Lung microvascular endothelial cell (primary cell): ENCODE results near the gene STRN3. TPM values are rescaled to one million over a fixed set of nuclear protein-coding genes. Genes with fewer than 3 reads are reported as not detected.
"Not testable (repeated sequence)": the region's sequence is repeated elsewhere in the genome, so short reads cannot be mapped to it uniquely, and the experiment has no call there.

Experiments
- DNase-seq, 2 donors: peaks; one replicate each; pipeline versions ENCODE4 v3.0.0 to v3.0.0-alpha.2; 2010; ENCODE audit warnings: low read depth in 2 of 2
- total RNA-seq: library from RNA; depleted of rRNA; stranded (reverse); fragments of >200 nt; gene quantifications from 2 replicates; pipeline ENCODE4 v1.2.1, GENCODE V29; 2014

STRN3 gene
- total RNA-seq, 1 donor from 2014 or later: 50.2 TPM

DNA sequence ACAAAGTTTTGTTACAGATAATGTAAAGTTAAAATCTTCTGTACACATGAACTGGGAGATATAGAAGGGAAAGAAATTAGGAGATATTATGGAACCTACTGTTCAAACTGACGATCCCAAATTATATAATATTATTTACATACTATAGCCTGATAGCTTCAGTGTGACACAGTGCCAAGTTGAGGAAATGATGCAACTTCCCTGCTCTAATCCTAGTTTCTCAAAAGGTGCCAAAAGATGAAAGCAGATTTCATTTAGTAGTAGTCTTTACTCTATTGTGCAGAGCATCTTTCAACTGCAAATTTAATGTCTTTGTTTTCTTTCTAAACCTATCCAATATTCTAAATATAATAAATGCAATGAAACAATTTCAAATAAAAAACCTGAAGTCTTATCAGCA, 104.9 kb downstream of the STRN3 start:
- DNase-seq: peak; percentile 40 to 65

DNA sequence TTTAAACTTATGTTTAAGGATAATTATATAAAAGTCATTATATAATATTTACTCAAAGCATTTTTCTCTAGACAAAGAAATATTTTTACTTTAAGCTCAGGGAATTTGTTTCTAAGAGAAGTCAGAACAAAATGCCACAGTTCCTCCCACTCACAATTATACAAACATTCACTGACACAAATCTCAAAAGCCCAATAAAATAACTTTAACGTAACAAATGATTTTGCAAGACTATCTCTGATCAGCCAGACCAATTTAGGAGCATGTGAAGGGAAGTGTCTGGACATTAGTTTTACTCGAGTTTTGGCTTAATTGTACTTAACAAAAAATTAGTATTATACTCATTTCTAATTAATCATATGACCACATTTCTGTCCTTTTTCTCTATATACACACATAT, 110.6 kb downstream of the STRN3 start:
- no peak for DNase-seq

DNA sequence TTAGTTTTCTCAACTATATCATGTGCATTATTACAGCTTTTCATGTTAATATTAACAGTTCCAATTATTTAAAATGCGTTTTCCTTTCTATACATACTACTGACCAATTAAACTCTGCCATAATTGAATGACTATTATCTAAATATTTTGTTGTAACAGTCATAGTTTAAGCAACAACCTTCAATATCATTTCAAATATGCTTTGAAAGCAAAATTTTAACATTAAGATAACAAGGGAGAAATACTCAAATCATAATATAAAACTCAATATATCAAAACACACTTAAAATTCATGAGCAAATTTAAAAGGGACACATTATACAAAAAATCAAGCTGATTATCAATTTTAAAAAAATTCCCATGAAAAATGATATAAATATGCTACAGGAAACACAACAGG, 111.4 kb downstream of the STRN3 start:
- DNase-seq: no peak

DNA sequence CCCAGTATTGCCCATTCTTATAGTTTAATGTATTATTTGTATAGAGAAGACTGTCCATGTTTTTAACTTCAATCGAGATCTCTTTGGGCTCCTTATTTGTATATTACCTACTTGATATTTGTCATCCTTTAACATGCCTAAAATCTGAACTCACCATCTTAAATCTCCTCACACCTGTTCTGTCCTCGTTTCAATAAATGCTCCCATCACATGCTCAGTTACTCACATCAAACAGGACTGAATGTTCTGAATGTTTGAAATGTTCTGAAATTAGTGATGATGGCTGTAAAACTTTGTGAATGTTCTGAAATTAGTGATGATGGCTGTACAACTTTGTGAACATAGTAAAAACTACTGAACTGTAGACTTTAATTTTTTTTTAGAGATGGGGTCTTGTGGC, 117.4 kb downstream of the STRN3 start:
- no peak for DNase-seq

DNA sequence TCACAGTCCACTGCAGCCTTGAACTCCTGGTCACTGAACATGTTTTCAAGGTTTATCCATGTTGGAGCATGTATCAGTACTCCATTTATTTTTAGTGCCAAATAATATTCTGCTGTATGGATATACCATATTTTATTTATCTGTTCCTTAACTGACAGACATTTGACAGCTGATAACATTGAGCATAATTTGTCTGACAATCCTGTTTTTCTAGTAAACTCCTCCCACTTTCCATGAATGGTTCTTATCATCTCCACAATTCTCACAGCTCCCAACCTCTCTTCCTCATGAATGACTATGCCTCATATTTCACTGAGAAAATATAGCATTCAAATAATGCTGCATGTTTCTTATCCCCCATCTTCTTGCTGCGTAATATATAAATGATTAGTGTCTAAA, 118.5 kb downstream of the STRN3 start:
- peak in 1 of 2 donors; percentile 3 for DNase-seq

DNA sequence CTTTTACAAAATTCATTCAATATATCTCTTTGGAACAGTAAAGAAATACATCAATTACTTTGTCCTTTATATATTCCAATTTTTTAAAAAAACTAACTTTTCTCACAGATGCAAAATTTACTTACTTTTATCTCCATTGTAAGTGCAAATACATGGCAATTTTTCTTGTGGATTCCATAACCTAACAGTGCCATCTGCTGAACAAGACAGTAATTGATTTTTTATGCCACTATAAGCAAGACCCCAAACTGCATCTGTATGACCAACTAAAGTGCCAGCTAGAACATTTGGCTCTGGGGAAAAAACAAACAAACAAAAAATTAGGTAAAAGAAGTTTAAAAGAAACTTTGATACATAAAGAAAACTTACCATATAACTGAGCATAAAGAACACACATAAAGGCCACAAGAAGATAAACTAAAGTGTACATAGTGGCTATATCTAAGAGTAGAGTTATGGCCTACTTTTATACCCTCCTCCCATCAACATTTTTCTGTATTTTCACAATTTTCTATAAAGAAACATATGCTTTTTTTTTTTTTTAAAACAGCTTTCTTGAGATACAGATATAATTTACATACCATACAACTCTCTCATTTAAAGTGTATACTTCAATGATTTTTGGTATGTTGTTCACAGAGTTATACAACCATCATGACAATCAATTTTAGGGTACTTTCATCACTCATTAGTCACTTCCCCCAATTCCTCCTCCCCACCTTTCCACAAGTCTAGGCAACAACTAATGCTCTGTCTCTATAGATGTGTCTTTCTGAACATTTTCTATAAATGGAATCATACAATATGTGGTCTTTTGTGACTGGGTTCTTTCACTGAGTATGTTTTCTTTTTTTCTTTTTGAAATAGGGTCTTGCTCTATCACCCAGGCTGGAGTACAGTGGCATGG, 119.2 kb downstream of the STRN3 start:
- peak; percentile 19 to 60 for DNase-seq

DNA sequence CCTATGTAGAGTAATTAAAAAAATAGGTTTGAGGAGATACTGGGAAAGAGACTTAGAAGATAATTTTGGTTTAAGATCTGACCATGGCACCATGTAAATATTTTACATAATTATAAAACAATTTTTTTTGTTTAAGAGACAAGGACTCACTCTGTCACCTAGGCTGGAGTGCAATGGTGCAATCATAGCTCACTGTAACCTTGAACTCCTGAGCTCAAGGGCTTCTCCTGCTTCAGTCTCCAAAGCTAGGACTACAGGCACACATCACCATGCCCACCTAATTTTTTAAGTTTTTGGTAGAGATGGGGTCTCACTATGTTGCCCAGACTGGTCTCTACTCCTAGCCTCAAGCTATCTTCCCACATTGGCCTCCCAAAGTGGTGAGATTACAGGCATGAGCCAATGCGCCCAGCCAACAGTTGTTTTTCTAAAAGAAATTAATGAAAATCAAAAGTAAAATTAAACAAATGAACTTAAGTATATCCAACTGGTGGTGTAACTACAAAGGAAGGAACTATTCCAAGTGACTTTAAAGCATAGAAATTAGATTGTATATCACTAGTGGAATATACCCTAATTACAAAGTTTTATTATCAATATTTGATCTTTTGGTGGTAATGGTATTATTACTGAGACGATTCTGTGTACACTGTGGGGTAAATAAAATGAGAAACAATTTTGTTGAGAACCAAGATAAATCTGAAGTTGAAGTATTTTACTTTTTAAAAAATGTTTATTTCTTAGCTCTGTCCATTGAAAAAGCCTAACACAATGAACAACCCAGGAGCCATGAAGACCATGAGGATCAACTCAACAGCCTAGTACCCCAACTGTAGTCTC, 122.7 kb downstream of the STRN3 start:
- DNase-seq: no peak

DNA sequence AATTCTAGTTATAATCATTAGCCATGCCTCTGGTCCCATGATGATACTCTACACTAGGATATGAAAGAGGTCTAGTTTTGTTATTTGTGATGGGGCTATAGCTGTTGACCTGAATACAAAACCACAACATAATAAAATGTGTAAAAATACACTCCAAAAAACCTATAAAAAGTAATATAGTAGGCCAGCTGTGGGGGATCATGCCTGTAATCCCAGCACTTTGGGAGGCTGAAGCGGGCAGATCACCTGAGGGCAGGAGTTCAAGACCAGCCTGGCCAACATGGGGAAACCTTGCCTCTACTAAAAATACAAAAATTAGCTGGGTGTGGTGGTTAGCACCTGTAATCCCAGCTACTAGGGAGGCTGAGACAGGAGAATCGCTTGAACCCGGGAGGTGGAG, 129.1 kb downstream of the STRN3 start:
- DNase-seq: not testable (repeated sequence)

DNA sequence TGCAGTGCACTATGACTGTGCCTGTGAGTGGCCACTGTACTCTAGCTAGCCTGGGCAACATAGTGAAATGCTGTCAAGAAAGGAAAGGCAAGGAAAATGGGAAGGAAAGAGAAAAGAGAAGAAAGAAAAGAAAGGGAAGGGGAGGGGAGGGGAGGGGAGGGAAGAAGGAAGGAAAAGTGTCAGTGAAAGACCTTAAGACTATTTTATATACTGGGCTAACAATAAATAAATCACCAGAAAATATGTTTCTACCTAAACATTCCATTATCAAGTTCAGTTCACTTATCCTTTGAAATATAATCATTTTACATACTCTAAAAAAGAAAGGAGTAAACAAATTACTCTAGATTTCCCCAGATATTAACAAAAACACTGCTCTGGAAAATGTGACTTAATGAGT, 129.7 kb downstream of the STRN3 start:
- DNase-seq: no peak

DNA sequence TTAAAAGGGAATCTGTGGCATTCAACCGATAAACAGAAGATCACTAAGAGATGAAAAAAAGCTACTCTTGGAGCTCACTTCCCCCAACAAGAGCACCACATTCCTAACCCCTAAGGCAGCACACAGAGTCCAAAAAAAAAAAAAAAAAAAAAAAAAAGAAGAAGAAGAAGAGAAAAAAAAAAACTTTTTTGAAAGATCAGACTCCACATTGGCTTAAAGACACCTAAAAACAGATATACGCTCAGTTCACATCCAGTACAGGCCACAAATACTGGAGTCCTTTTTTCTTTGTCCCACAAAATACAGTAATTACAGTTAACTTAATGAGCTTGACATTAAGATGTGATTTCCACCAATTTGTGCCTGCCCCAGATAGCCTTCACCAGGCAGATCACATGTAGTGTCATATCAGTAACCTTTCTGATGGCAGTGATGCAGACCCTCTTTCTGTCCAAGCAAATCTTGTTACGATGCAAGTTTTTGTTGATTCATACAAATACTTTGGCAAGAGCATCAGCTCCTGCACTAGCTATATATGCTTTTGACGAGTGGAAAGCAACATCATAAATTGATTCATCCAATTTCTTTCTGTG, 131.2 kb downstream of the STRN3 start:
- no peak for DNase-seq

DNA sequence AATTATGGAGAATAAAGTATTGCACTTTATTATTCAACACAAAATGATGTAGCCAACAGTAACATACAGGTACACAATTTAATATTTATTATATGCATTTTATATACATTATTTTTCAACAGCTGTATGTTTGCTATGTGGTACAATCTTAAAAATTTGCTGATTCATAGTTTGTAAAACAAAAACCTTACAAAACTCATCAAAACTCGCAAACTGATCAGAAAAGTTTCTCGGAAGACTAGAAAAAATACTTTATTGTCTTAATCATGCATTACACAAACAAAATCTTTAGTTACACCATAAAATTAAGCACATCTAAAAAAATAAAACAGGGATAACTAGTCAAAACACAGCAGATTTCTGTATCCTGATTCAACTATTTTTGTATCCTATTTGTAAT, 132.4 kb downstream of the STRN3 start:
- DNase-seq: no peak

DNA sequence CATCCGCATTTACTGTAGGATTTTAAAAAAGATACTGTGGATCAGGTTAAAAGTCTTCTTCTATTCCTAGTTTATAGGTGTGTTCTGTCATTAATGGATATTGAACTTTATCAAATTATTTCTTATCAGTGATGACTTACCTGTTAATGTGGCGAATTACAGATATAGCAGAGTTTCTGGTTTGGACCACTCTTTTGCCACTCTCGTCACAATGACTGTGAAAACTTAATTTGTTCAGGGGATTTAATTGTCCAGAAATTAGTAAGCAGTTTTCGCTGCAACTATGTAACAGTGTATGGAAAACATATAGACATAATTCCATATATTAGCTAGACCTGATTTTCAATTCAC, 137.0 kb downstream of the STRN3 start:
- no peak for DNase-seq

DNA sequence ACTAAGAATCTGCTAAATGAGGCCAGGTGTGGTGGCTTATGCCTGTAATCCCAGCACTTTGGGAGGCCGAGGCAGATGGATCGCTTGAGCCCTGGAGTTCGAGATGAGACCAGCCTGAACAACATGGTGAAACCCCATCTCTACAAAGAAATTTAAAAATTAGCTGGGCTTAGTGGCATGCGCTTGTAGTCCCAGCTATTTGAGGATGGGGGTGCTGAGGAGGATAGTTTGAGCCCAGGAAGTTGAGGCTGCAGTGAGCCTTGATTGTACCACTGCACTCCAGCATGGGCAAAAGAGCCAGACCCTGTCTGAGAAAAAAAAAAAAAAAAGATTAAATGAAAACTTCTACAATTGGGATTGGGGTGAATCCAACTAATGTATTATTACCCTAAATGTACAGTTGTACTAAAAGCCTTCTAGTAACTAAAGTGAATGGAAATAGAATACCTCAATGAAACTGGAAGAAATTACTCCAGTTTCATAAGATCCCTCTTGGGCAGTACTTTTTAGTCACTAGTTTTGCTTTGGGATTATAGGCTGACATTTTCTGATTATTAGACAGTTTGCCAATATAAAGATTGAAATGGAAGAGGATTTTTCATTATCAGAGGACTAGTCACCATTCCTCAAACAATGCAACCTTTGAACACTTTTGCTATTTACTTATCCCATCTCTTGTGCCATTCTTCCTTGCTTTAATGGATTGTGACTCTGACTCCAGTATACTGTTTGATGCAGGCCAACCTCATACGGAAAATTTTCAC, 137.5 kb downstream of the STRN3 start:
- no peak for DNase-seq

DNA sequence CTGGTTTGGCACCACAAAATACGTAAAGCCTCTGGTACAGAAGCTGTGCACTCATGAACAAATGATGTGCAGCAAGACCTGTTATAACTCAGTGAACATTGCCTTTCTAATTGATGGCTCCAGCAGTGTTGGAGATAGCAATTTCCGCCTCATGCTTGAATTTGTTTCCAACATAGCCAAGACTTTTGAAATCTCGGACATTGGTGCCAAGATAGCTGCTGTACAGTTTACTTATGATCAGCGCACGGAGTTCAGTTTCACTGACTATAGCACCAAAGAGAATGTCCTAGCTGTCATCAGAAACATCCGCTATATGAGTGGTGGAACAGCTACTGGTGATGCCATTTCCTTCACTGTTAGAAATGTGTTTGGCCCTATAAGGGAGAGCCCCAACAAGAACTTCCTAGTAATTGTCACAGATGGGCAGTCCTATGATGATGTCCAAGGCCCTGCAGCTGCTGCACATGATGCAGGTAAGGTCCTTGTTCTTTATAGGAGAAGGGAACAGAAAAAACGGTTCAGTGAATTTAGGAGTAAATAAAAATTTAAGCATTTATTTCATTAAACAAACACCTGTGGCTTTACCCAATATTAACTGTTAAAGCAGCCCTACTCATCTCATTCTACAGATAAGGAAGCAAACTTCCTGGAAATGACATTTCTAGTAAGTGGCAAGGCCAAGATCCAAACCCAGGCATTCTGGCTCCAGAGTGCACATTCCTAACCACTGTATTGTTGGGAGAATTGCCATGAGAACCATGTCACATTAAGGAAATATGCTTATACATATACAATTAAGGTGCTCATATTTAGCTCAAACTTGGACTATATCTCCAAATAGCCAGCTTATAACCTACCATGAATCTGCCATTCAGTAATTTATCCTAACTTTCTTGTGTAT, 140.1 kb downstream of the STRN3 start:
- DNase-seq: no peak

DNA sequence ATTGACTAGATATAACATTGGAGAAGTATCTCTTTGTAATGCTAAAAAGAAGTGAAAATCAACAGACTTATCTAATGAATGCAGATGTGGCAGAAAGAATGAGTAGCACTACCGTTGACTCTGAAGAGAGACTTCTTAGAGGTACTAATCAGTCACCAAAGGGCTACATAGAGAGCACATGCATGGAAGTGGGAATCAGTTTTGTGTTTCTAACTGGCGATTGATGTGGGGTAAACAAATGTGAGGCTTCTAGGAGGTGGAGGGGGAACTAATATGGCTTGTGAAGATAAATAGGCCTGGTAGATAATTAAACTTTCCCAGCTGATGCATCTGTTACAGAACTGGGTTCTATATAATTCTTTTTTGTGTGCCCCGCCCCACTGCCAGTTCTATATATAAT, 141.3 kb downstream of the STRN3 start:
- no peak for DNase-seq

DNA sequence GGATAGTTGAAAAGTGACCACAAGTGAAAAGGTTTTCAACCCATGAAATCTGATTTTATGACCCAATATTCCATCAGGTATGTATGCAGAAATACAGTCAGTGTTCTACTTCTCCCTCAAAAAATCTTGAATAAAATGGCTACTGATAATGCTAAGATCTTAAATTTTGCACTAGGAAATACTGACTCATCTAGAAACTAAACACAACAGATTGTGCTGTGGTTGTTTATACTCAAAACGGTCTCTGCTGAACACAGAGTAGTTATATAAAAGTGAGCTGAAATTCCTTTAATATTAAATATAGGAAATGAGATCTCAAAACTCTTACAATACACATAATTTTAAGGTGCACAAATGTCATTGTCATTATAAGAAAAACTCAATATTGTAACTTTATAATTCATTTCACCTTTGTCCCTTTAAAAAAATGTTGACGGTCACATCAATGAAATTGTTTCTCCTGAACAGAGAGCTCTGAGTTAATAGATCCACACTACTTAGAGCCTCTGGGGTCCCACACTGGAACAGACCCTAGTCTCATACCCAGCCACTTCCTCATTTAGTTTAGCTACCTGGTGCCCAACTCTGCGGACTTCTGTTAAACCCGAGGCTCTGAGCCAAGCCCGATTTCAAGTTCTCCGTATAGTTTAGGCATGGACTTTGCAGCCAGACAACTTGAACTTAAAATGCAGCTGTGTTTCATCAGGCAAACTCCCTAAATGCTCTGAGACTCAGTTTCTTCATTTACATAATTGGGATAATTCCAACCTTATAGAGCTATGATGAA, 142.5 kb downstream of the STRN3 start:
- peak in 1 of 2 donors; percentile 7 for DNase-seq

DNA sequence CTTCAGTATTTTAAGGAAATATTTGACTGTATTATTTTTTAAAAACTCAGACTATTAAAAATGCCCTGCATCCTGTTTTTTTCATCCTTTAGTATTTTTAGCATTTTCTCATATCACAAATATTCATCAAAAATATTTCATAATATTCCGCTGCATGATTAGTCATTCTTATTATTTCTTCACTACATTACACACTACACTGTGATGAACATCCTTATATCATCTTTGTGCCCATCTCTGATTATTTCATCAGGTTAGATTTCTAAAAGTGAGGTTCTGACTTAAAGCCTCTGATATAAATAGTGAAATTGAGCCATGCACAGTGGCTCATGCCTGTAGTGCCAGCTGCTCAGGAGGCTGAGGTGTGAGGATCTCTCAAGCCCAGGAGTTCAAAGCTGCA, 143.7 kb downstream of the STRN3 start:
- DNase-seq: no peak

DNA sequence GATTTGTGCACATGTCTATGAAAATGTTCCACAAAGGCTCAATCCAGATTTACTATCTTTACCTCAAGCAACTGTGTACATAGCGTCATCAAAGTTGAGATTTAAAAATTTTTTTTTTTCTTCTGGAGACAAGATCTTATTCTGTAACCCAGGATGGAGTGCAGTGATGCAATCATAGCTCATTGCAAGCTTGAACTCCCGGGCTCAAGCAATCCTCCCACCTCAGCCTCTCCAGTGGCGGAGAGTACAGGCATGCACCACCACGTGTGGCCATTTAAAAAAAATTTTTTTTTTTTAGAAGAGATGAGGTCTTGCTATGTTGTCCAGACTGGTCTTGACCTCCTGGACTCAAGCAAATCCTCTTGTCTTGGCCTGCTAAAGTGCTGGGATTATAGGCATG, 149.5 kb downstream of the STRN3 start:
- no peak for DNase-seq

DNA sequence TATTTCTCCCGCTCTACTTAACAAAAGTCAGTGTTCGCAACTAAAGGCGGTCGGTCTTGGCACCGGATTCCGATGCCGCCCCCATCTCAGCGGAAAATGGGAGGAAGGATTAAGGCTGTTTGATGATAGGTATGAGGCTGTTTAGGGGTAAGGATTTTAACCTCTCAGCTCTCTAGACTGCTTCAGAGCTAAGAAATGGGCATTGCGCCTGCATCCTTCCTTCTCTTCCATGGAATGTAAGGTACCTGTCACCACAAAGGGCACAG, 150.5 kb downstream of the STRN3 start:
- no peak for DNase-seq
